Tibial nerve (tissue), 3 donors: Measurements from ENCODE around the gene AKAP7.

Experiments used
- CTCF ChIP-seq, 5 experiments: fragments of 200-600 bp in 3 of 5; fragments of 450-650 bp in 2 of 5; sonication (generic) in 3 of 5; IDR thresholded peaks; one replicate each; pipeline ENCODE4 v1.5.1; 2016 to 2019; ENCODE audit warnings: antibody characterized with exemption in 5 of 5, mild to moderate bottlenecking in 3 of 5, moderate library complexity in 2 of 5
- POLR2A ChIP-seq, 2 donors: fragments of 450-650 bp; IDR thresholded peaks; one replicate each; pipeline ENCODE4 v1.6.1; 2017; ENCODE audit warnings: antibody characterized with exemption in 2 of 2, mild to moderate bottlenecking in 2 of 2, moderate library complexity in 2 of 2

DNA sequence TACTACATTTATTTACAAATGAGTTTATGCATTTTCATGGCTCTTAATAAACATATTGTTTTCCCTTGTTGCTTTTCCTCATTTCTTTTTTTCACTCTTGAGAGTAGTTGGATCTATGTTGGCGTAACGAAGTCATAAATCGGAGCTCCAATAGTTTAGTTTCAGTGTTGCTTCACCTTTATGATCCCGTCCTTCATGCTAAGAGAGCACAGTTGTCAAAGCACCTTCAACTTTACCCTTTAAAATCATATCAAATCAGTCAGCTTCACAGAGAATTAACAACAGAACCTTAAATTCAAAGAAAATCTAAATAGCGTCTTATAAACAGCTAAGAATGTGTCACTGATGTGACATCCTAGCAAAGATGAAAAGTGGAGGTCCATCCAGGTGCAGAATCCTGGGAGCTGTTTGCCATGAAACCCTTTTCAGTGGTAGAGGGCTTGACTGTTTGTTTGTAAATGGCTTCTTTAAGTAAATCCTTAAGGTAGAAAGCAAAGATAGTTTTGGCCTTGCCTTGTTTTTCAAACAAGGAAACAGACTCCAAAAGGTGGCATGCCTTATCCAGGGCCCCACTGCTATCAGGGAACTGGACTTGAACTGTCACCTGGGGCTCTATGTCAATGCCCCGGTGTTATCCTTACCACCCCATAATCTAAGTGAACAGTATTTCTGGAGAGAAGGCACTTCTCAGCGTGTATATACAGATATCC is 148.4 kb downstream of the AKAP7 start:
- TF ChIP-seq CTCF (IDR thresholded peaks at IDR 0.05) (no peak), POLR2A (IDR thresholded peaks at IDR 0.05) (no peak)
